A549 (cell line): ENCODE measurements around the gene ZNF385A. TPM values are rescaled to one million over a fixed set of nuclear protein-coding genes. Genes with fewer than 3 reads are reported as not detected.

Source experiments
- ATAC-seq, 2 experiments: fragments of 200-7000 bp in 1 of 2; fragments of >200 bp in 1 of 2; cut with Nextera tagmentation in 1 of 2; cut with Tn5 transposase in 1 of 2; 3 replicates each; pipeline versions ENCODE4 v1.8.0 to v1.9.1; 2018 to 2020; ENCODE audit warnings: mild to moderate bottlenecking in 1 of 2, moderate library complexity in 1 of 2
- CTCF ChIA-PET: fragments of 300-600 bp; sonication (Branson Sonifier 250); formaldehyde crosslinking; extraction: SDS; loops from one replicate; lab custom pipeline; 2021; ENCODE audit warnings: antibody characterized with exemption, inconsistent platforms; lab: Yijun Ruan, JAX
- POLR2A ChIA-PET: fragments of 350-600 bp; formaldehyde crosslinking; extraction: SDS; loops from one replicate; lab custom pipeline; 2021; ENCODE audit warnings: antibody characterized with exemption, inconsistent platforms; lab: Yijun Ruan, JAX
- DNase-seq, 2 experiments: peaks; one replicate each; pipeline versions ENCODE4 v3.0.0 to v3.0.0-alpha.2; 2011 to 2016; ENCODE audit warnings: low read depth in 1 of 2, low spot score in 1 of 2
- FAIRE-seq: peaks from 2 replicates; lab custom pipeline; 2011; peaks lifted over from hg19 to GRCh38; lab: Jason Lieb, UNC
- H3K27ac ChIP-seq, 2 experiments: fragments of >200 bp; sonication (Bioruptor Twin); formaldehyde crosslinking; 3 replicates each; pipeline ENCODE4 v1.5.1; 2016 to 2017
- H3K4me1 ChIP-seq: fragments of >200 bp; sonication (Bioruptor Twin); formaldehyde crosslinking; 3 replicates; pipeline ENCODE4 v1.6.1; 2016
- H3K4me2 ChIP-seq: fragments of >200 bp; sonication (Bioruptor Twin); formaldehyde crosslinking; 3 replicates; pipeline ENCODE4 v1.6.1; 2016
- H3K4me3 ChIP-seq: fragments of >200 bp; sonication (Bioruptor Twin); formaldehyde crosslinking; 3 replicates; pipeline ENCODE4 v1.5.1; 2016
- H3K9me3 ChIP-seq: fragments of >200 bp; sonication (Bioruptor Twin); formaldehyde crosslinking; 3 replicates; pipeline ENCODE4 v1.6.1; 2016
- CHD2 ChIP-seq: fragments of 150-350 bp; IDR thresholded peaks from 2 replicates; pipeline ENCODE4 v1.6.1; 2014; ENCODE audit warnings: low read length; ENCODE audit not compliant: partially characterized antibody
- FOXS1 ChIP-seq: fragments of 250-450 bp; sonication (Bioruptor Pico); IDR thresholded peaks from 2 replicates; pipeline ENCODE4 v1.5.0; 2020; ENCODE audit warnings: mild to moderate bottlenecking, moderate library complexity
- HEYL ChIP-seq: fragments of 250-450 bp; sonication (Bioruptor Pico); IDR thresholded peaks from 2 replicates; pipeline ENCODE4 v1.8.0; 2021; ENCODE audit warnings: mild to moderate bottlenecking, moderate library complexity
- HMGXB4 ChIP-seq: fragments of 250-450 bp; sonication (Bioruptor Pico); IDR thresholded peaks from 2 replicates; pipeline ENCODE4 v1.5.0; 2021; ENCODE audit warnings: mild to moderate bottlenecking, moderate library complexity, borderline replicate concordance
- HOXB5 ChIP-seq: fragments of 250-450 bp; sonication (Bioruptor Pico); IDR thresholded peaks from 2 replicates; pipeline ENCODE4 v1.5.0; 2020; ENCODE audit warnings: mild to moderate bottlenecking, moderate library complexity
- MYC ChIP-seq: IDR thresholded peaks from 2 replicates; pipeline ENCODE4 v1.6.1; 2012; ENCODE audit warnings: mild to moderate bottlenecking, inconsistent platforms, low read length, improper control_type of control experiment, borderline replicate concordance
- NR3C1 ChIP-seq: fragments of >200 bp; sonication (Bioruptor Twin); formaldehyde crosslinking; IDR thresholded peaks from 3 replicates; pipeline ENCODE4 v1.6.1; 2017
- POLR2AphosphoS2 ChIP-seq: conservative IDR thresholded peaks from 2 replicates; pipeline ENCODE4 v1.6.1; 2012; ENCODE audit warnings: low read length, improper control_type of control experiment, inconsistent platforms
- RCOR1 ChIP-seq: fragments of 150-350 bp; IDR thresholded peaks from 2 replicates; pipeline ENCODE4 v1.6.1; 2014; ENCODE audit warnings: antibody characterized with exemption, low read length, low read depth
- RFX5 ChIP-seq: fragments of 450-650 bp; IDR thresholded peaks from 2 replicates; pipeline ENCODE4 v1.7.1; 2014; ENCODE audit warnings: antibody characterized with exemption, mild to moderate bottlenecking, moderate library complexity
- SREBF2 ChIP-seq: fragments of 450-650 bp; IDR thresholded peaks from 2 replicates; pipeline ENCODE4 v1.6.1; 2014; ENCODE audit warnings: mild to moderate bottlenecking, moderate library complexity
- USF2 ChIP-seq: fragments of 450-650 bp; IDR thresholded peaks from 2 replicates; pipeline ENCODE4 v1.6.1; 2014; ENCODE audit warnings: antibody characterized with exemption
- WGBS: methylation state at CpG from one replicate; pipeline ENCODE4 v1.1.6; 2017; ENCODE audit errors: missing lambda C conversion rate; 5-methylcytosine and 5-hydroxymethylcytosine counted together
- polyA plus RNA-seq, 4 experiments: library from polyadenylated mRNA; depleted of rRNA in 3 of 4; stranded (reverse); fragments of >200 nt; fragmentation: RNase III in 1 of 4; extraction: RNeasy Plus Mini Kit Qiagen cat#74134 plus additional on column Dnase treatment in 1 of 4; gene quantifications; 2 replicates in 3 of 4; 3 replicates in 1 of 4; pipeline ENCODE4 v1.2.3, GENCODE V29; 2011 to 2017
- TF ChIP-seq, protein P1 (sequence below): fragments of >200 bp; sonication (Bioruptor Twin); formaldehyde crosslinking; IDR thresholded peaks from 3 replicates; pipeline ENCODE4 v1.5.1; 2016

ZNF385A gene
- polyA plus RNA-seq, 2 of the 4 experiments (the other 2 are of a cell fraction) = 1.8 to 14.9 TPM

- 86% methylated on average over 5 of the region's 5 CpGs for WGBS
- DNase-seq (no peak), FAIRE-seq (no peak), ATAC-seq (no peak)
- Histone ChIP-seq H3K4me1 (peaks cover 29% of the 10 kb centered on the region), H3K4me3 (no peak overlapping the region), H3K4me2 (no peak overlapping the region), H3K27ac (no peak overlapping the region), H3K9me3 (no peaks in the 10 kb centered on the region)
- no peak for TF ChIP-seq POLR2AphosphoS2
- no peak for TF ChIP-seq HEYL
- TF ChIP-seq, protein P1, sequence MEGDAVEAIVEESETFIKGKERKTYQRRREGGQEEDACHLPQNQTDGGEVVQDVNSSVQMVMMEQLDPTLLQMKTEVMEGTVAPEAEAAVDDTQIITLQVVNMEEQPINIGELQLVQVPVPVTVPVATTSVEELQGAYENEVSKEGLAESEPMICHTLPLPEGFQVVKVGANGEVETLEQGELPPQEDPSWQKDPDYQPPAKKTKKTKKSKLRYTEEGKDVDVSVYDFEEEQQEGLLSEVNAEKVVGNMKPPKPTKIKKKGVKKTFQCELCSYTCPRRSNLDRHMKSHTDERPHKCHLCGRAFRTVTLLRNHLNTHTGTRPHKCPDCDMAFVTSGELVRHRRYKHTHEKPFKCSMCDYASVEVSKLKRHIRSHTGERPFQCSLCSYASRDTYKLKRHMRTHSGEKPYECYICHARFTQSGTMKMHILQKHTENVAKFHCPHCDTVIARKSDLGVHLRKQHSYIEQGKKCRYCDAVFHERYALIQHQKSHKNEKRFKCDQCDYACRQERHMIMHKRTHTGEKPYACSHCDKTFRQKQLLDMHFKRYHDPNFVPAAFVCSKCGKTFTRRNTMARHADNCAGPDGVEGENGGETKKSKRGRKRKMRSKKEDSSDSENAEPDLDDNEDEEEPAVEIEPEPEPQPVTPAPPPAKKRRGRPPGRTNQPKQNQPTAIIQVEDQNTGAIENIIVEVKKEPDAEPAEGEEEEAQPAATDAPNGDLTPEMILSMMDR = no peak
- TF ChIP-seq SREBF2 = no peak
- TF ChIP-seq FOXS1 = no peak
- no peak for TF ChIP-seq MYC
- CTCF ChIA-PET = interaction anchor here (1.1 to 47.9 kb wide), 5 partner anchors 9 to 60 kb away, joined by 3 to 1279 read pairs (median 97); partner anchors contain the start of gene ITGA5
- POLR2A ChIA-PET = interaction anchor here (0.6 kb wide), 1 partner anchor 9 kb away, joined by 3 read pairs; no protein-coding TSS in a partner anchor
These were observed 46.0 kb upstream of the ZNF385A start for GRCh38 chr12:54430471-54431069.

DNA sequence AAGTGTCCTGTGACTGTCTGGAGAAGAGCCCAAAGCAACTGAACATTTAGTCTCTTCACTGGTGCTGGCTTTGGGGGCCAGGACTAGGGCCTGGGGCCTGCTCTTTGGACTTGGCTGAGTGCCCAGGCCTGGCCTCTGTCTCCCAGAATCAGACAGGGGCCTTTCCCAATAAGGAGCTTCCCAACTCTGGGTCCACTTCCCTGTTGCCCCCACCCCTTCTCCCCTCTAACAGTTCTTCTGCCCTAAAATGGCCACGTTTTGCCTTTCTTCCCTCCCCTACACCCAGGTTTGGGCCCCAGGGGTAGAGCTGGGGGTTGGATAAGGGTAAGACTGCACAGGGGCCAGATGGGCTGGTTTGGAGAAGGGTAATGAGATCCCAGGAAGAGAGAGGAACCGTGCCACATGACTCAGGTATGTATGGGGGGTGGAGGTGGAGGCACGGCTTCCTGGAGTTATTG is 44.5 kb upstream of the ZNF385A start:
- peak overlapping the region in 1 of 2 experiments; percentile 30; a peak in 1 of 6 replicates for H3K27ac ChIP-seq

More for the DNA sequence above, 44.5 kb upstream of the ZNF385A start:
- TF ChIP-seq FOXS1 = no peak
- no peak for TF ChIP-seq HMGXB4 (CRISPR knock-in tag)
- no peak for TF ChIP-seq NR3C1
- no peak for TF ChIP-seq RFX5
- TF ChIP-seq RCOR1 = no peak
- no peak for TF ChIP-seq CHD2
- TF ChIP-seq, protein P1 = no peak
- no peak for TF ChIP-seq HOXB5
- no peak for TF ChIP-seq USF2
- FAIRE-seq (no peak), ATAC-seq (no peak), DNase-seq (no peak)
- POLR2A ChIA-PET = no interaction called here
- CTCF ChIA-PET = interaction anchor here (1.0 to 47.9 kb wide), 9 partner anchors 10 to 68 kb away, joined by 3 to 1279 read pairs (median 8); partner anchors contain the start of gene ITGA5
- Histone ChIP-seq H3K4me1 (peaks cover 25% of the 10 kb centered on the region), H3K4me3 (no peak overlapping the region), H3K9me3 (no peaks in the 10 kb centered on the region), H3K4me2 (no peak overlapping the region; the same call in 2 of the 3 replicates)
- 60% methylated on average over 3 of the region's 3 CpGs for WGBS
